OCI-LY7 (cell line): ENCODE results near the gene ANKRD44.

ENCODE experiments used
- CTCF ChIP-seq: fragments of 200-600 bp; sonication (generic); conservative IDR thresholded peaks from 2 replicates; pipeline ENCODE4 v1.5.1; 2014; ENCODE audit warnings: mild to moderate bottlenecking, antibody characterized with exemption, low read length, moderate library complexity, mixed read lengths
- EZH2phosphoT487 ChIP-seq: fragments of 200-600 bp; sonication (generic); IDR thresholded peaks from 2 replicates; pipeline ENCODE4 v1.6.1; 2018; ENCODE audit warnings: low read depth, borderline replicate concordance, mild to moderate bottlenecking, mixed run types, antibody characterized with exemption, low read length, moderate library complexity, mixed read lengths

GRCh38 chr2:197090742-197091367 is 219.7 kb downstream of the ANKRD44 start:
- TF ChIP-seq CTCF (no peak), EZH2phosphoT487 (no peak)
